ENCODE results near the gene PTPRJ.

The PTPRJ gene

GRCh38 chr11:48074425-48075181 lies 94.2 kb downstream of the PTPRJ start:
- DNase-seq, result no peak

DNA sequence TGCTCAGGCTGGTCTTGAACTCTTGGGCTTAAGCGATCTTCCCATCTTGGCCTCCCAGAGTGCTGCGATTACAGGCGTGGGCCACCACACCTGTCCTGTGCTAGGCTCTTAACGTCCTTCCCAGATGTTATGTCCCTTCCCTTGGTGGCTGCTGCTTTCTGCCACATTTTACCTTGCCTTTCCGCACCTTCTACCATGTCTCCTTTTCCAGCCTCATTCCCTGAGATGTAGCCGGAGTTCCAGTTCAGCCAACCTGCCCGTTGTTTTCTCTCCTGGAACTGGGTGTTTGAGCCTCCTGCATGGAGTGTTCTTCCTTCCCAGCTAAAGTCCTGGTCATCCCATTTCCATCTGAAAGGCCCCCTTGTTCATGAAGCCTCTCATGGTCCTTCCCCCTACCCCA lies 95.3 kb downstream of the PTPRJ start:
- no peak for DNase-seq

DNA sequence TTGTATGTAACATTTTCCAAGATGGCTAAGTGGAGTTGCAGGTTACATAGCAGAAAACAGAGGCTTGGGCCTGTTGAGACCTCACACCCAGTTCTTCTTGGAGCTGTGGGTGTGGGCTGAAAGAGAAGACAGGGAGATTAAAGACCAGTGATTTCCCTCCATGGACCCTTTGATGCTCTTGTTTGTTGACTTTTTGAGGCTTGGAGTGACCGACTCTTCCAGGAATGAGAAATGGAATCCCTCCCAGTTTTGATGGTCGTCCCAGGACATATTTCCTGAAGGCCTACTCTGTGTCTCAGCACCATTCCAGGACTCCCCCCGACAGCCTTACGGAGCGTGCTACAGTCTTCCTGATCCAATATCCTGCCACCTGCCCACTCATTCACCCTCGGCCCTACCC lies 96.9 kb downstream of the PTPRJ start:
- no peak for DNase-seq

DNA sequence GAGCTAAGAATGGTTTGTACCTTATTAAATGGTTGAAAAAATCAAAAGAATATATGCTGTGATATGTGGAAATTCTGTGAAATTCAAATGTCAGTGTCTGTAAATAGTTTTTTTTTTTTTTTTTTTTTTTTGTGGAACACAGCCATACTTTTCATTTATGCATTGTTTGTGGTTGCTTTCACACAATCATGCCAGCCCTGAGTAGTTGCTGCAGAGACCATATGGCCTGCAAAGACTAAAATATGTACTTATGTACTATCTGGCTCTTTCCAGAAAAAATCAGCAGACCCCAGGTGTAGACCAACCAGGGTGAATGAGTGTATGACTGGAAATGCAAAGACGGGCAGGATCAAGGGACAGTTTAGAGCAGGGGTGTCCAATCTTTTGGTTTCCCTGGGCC lies 98.3 kb downstream of the PTPRJ start:
- DNase-seq, result no peak

GRCh38 chr11:48079596-48079995 lies 99.2 kb downstream of the PTPRJ start:
- DNase-seq, result peak; percentile 75 to 79 (median 76)

DNA sequence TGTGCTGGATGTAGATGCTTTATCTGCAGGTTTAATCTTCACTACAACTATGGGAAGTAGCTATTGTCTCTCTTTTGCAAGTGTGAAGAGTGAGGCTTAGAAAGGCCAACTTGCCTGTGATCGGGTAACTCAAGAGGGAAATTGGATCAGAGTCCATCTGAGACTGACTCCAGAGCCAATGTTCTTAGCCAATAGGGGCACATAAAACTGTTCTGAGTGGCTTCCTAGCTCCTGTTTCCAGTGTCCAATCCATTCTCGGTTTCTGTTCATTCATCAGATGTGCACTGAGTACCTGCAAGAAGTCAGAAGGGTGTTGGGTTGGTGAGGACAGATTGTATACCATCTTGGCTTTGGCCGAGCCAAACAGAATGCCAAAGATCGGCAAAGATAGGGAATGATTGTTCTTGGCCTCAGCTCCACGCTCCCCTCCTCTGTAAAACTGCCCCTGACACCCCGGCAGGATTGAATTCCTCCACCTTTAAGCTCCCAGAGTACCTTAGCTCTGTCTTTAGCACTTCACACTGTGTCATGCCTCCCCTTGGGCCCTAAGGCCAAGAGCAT lies 100.0 kb downstream of the PTPRJ start:
- DNase-seq, result no peak

DNA sequence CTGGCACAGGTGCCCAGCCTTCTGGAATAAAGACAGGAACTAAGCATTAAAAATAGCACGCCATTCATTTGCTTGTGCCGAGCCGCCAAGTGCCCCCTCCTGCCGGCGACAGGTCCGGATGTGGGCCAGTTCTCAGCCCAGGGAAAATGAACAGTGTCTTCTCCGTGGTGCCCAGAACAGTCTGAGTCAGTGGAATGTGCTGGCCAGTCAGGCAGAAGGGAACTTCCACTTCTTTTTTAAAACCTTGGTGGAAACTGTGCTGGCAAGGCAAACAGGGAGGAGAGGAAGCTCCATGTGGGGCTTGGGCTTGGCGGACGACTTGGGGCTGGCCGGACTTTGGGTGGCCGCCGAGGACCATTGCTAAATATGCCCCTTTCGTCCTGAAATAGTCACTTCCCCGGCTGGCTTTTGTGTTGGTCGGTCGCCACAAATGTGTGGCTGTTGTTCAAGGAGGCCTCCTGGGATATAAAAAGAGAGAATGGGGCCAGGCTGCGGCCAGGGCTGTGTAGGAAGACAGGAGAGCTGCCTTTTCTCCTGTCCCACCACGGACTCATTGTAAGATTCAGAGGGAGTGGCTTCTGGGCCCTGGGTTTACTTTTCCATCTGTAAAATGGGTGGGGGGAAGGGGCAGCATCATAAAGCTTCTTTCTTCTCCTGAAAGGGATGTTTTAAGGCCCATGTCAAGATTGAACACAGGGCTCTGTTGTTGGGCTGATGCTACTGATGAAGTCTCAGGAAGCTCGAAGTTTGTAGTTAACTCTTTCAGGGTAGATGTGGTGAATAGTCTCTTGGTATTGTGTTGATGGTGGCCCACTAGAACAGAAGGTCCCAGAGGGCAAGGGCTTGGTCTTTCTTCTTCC lies 101.0 kb downstream of the PTPRJ start:
- peak; percentile 88 to 95 (median 93) for DNase-seq

GRCh38 chr11:48082771-48083170 lies 102.4 kb downstream of the PTPRJ start:
- DNase-seq, result no peak

DNA sequence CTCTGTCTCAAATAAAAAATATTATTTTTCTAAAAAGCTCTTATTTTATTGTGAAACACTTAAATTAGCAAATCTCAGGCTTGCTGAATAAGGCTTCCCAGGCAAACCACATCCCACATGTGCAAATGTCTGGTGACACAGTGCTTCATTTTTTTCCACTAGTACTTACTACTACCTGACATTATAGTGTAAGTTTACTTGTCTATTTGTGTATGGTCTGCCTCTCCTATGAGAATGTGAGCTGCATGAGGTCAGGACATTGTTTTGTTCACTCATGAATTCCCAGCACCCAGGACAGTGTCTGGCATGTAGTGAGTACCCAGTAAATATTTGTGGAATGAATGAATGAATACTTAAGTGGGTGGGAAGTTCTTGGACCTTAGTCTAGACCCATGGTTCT lies 103.1 kb downstream of the PTPRJ start:
- DNase-seq, result peak in 2 of 3 donors; percentile 57 to 63

- DNase-seq, result no peak
Measured at GRCh38 chr11:48085688-48086087, 105.3 kb downstream of the PTPRJ start.

- no peak for DNase-seq
Measured at GRCh38 chr11:48087422-48087821, 107.1 kb downstream of the PTPRJ start.

GRCh38 chr11:48087974-48088681 lies 107.8 kb downstream of the PTPRJ start:
- DNase-seq, result no peak

DNA sequence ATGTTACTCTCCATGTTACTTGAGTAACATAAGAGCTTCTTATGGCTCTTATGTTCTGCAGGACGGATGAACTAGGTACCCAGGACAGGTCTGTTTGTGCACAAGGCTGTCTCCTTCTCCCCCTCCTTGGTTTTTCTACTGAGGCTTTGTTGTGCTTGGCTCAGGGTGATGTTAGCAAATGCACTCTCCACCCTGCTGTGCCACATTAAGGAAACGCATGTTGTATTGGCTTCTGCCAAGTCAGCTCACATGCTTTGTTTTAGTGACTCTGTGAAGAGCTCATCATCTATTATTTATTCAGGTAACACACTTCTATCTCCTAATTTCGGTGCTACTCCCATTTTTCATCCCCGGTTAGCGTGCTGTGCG lies 108.3 kb downstream of the PTPRJ start:
- no peak for DNase-seq

- no peak for DNase-seq
Measured at GRCh38 chr11:48090174-48090573, 109.8 kb downstream of the PTPRJ start.

- no peak for DNase-seq
Measured at GRCh38 chr11:48091426-48092102, 111.2 kb downstream of the PTPRJ start.

DNA sequence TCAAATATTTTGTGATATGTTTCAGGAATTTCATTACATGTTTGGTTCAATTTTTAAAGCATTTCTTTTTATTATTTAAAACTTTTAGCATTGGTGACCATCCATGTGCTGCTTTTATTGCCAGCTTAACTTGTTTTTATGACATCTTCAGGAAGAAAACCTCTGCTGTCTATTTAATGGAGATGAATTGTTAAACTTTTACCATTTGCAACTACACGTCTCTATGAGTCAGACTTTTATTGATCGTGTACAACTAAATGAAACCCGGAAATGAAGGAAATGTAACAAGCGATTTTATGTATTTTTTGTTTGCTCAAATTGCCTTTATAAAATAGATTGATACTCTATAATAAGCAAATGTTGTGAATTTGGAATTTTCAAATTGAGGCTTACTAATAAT lies 113.0 kb downstream of the PTPRJ start:
- DNase-seq, result no peak

GRCh38 chr11:48093795-48094642 lies 113.7 kb downstream of the PTPRJ start:
- no peak for DNase-seq

DNA sequence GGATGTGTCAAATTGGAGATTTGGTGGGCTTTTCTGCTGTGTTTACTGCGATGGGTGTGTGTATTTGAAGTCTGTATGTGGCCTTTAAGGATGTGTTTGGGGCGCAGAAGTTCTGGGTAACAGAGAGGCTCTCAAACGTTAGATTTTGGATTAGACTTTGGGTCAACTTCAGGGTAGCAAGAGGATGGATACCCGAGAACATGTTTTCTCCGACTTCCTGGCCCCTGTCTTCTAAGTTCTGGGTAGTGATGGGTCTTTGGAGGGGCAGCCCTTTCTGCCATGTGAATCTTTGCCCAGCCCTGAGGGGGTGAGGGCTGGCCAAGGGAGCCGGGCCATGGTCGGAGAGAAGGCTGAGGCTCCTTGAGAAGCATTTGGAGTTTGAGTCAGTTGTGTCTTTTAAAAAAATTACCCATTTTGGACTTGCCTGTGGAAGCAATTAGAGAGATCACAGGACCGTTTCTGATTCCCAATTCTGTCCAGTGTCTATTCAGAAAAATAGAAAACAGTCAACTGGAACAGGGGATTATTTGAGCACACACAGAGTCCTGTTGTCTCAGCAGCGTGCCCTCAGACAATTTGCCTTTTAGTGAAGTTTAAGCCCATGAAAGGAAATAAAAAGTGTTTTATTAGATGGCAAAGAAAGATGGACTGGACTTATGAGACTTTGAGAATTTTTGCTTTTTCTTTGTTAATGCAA lies 114.4 kb downstream of the PTPRJ start:
- no peak for DNase-seq

- no peak for DNase-seq
Measured at GRCh38 chr11:48095779-48096470, 115.6 kb downstream of the PTPRJ start.
